Loucy (cell line): ENCODE measurements around the gene OR13C5.

Source experiments
- H2AFZ ChIP-seq: fragments of 200-600 bp; sonication (generic); 2 replicates; pipeline ENCODE4 v1.6.0; 2016; ENCODE audit warnings: antibody characterized with exemption, mild to moderate bottlenecking, low read length, moderate library complexity
- H3F3A ChIP-seq: fragments of 200-600 bp; 2 replicates; pipeline ENCODE4 v1.6.0; 2016; ENCODE audit warnings: antibody characterized with exemption, low read depth, mild to moderate bottlenecking
- H3K27me3 ChIP-seq: fragments of 200-600 bp; sonication (generic); 2 replicates; pipeline ENCODE4 v1.6.1; 2014; ENCODE audit warnings: low read length, mild to moderate bottlenecking; ENCODE audit not compliant: insufficient read depth, poor library complexity, severe bottlenecking
- H3K36me3 ChIP-seq: fragments of 200-600 bp; sonication (generic); 2 replicates; pipeline ENCODE4 v1.6.1; 2016; ENCODE audit warnings: low read length; ENCODE audit not compliant: insufficient read depth
- H3K4me1 ChIP-seq: fragments of 200-600 bp; sonication (generic); 2 replicates; pipeline ENCODE4 v1.5.1; 2014; ENCODE audit warnings: low read length, mild to moderate bottlenecking; ENCODE audit not compliant: insufficient read depth, poor library complexity, severe bottlenecking
- H3K4me2 ChIP-seq: fragments of 200-600 bp; sonication (generic); 2 replicates; pipeline ENCODE4 v1.6.0; 2014; ENCODE audit warnings: antibody characterized with exemption, low read length, low read depth, mild to moderate bottlenecking; ENCODE audit not compliant: poor library complexity, severe bottlenecking
- H3K4me3 ChIP-seq: fragments of 200-600 bp; sonication (generic); 2 replicates; pipeline ENCODE4 v1.5.1; 2014; ENCODE audit warnings: low read length, mild to moderate bottlenecking, mixed read lengths; ENCODE audit not compliant: poor library complexity, severe bottlenecking
- H3K79me2 ChIP-seq: fragments of 200-600 bp; sonication (generic); 2 replicates; pipeline ENCODE4 v1.6.1; 2014; ENCODE audit warnings: low read length; ENCODE audit not compliant: insufficient read depth
- H3K9ac ChIP-seq: fragments of 200-600 bp; sonication (generic); 2 replicates; pipeline ENCODE4 v1.6.0; 2014; ENCODE audit warnings: mild to moderate bottlenecking, low read depth, low read length, moderate library complexity; ENCODE audit not compliant: poor library complexity, severe bottlenecking
- H3K9me2 ChIP-seq: fragments of 200-600 bp; sonication (generic); replicated peaks from 2 replicates; pipeline ENCODE4 v1.6.1; 2016; ENCODE audit warnings: low read depth, low read length, mixed read lengths
- H3K9me3 ChIP-seq: fragments of 200-600 bp; sonication (generic); 2 replicates; pipeline ENCODE4 v1.6.1; 2014; ENCODE audit warnings: mild to moderate bottlenecking, antibody characterized with exemption, low read length, low read depth; ENCODE audit not compliant: insufficient read depth
- H4K20me1 ChIP-seq: fragments of 200-600 bp; sonication (generic); 2 replicates; pipeline ENCODE4 v1.6.0; 2014; ENCODE audit warnings: antibody characterized with exemption, low read length, mild to moderate bottlenecking; ENCODE audit not compliant: insufficient read depth, poor library complexity, severe bottlenecking
- CTCF ChIP-seq: fragments of 200-600 bp; sonication (generic); conservative IDR thresholded peaks from 2 replicates; pipeline ENCODE4 v1.5.1; 2014; ENCODE audit warnings: mild to moderate bottlenecking, antibody characterized with exemption, low read length
- EZH2phosphoT487 ChIP-seq: fragments of 200-600 bp; IDR thresholded peaks from 2 replicates; pipeline ENCODE4 v1.6.1; 2018; ENCODE audit warnings: antibody characterized with exemption, mild to moderate bottlenecking, moderate library complexity, borderline replicate concordance

Gene OR13C5

DNA sequence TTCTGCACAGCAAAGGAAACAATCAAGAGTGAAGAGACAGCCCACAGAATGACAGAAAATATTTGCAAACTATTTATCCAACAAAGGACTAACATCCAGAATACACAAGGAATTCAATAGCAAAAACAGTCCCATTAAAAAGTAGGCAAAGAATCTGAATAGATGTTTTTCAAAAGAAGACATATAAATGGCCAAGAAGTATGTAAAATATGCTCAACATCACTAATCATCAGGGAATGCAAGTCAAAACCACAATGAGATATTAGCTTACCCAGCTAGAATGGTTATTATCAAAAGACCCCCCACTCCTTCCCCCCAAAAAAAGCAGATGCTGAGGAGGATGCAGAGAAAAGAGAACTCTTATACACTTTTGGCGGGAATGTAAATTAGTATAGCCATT, 43.7 kb downstream of the OR13C5 start:
- H3K79me2 ChIP-seq, result no peaks in the 10 kb centered on the region
- no peaks in the 10 kb centered on the region for H3K4me1 ChIP-seq
- no peaks in the 10 kb centered on the region for H4K20me1 ChIP-seq
- no peaks in the 10 kb centered on the region for H3K27me3 ChIP-seq
- H3K4me2 ChIP-seq, result no peak overlapping the region
- no peaks in the 10 kb centered on the region for H3K9me3 ChIP-seq
- no peak overlapping the region for H3K4me3 ChIP-seq
- no peak for TF ChIP-seq CTCF
- no peak for TF ChIP-seq EZH2phosphoT487
- no peak overlapping the region for H3K9ac ChIP-seq
- no peaks in the 10 kb centered on the region for H3F3A ChIP-seq
- no peaks in the 10 kb centered on the region for H3K36me3 ChIP-seq
- no peak overlapping the region for H2AFZ ChIP-seq
- H3K9me2 ChIP-seq, result no peaks in the 10 kb centered on the region

DNA sequence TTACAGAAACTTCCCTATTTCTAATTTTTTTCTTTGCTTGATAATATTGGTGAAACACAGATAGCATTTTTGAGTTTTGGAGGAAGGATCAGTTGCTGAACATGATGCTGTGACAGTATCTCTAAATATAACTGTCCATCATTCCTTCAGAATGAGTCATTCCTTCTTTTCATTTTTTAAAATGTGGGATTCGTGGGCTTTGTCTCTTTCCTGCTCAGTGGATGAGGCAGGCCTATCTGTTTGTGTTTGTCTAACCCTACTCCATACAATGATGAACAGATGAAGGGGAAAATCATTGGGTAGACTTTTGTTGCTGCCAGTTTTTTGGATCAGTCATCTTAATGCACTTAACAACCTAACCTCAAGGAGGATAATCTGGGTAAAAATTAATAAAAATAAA, 46.0 kb downstream of the OR13C5 start:
- Histone ChIP-seq H3K4me1 (no peaks in the 10 kb centered on the region), H3K4me2 (no peak overlapping the region), H3F3A (no peaks in the 10 kb centered on the region), H4K20me1 (no peaks in the 10 kb centered on the region), H2AFZ (no peak overlapping the region), H3K9me2 (no peaks in the 10 kb centered on the region), H3K27me3 (no peaks in the 10 kb centered on the region), H3K4me3 (no peak overlapping the region), H3K79me2 (no peaks in the 10 kb centered on the region), H3K9ac (no peak overlapping the region), H3K36me3 (no peaks in the 10 kb centered on the region), H3K9me3 (no peaks in the 10 kb centered on the region)
- TF ChIP-seq EZH2phosphoT487, result no peak
- TF ChIP-seq CTCF, result no peak
